Measurements from ENCODE around the gene NDUFAF8. TPM values are rescaled to one million over a fixed set of nuclear protein-coding genes. Genes with fewer than 3 reads are reported as not detected.

Gene NDUFAF8
- total RNA-seq, 1 experiment from 2014 or later, result 65.0 TPM

DNA sequence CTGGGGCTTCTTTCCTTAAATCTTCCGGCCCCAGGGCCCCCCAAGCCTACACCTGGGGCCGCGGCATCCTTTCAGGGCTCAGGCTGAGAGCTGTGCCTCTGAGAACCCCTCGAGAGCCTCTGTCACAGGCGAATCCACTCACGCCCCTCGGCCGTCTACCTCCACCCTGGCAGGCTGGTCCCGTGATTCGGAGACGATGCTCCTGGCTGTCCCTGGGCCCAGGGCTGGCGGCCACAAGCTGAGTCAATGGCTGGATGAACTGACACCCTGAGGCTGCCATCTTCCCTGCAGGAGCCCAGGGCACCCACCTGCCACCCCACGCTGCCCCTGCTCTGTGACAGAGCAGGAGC lies 4.6 kb upstream of the NDUFAF8 start:
- H3K9me3 ChIP-seq, result no peaks in the 10 kb centered on the region
- BruUV-seq (replicated peaks), result no TSS peak
- intact Hi-C loops (cut with micrococcal nuclease; ENCODE audit: unreplicated experiment), result no loop called here
- H3K27me3 Mint-ChIP-seq (ENCODE audit: insufficient read depth, unreplicated experiment), result no peaks in the 10 kb centered on the region
- peak overlapping the region; percentile 5 for H3K27ac Mint-ChIP-seq (ENCODE audit: unreplicated experiment)
- H3K4me1 ChIP-seq, result peaks cover 31% of the 10 kb centered on the region
- TF ChIP-seq, protein P1, sequence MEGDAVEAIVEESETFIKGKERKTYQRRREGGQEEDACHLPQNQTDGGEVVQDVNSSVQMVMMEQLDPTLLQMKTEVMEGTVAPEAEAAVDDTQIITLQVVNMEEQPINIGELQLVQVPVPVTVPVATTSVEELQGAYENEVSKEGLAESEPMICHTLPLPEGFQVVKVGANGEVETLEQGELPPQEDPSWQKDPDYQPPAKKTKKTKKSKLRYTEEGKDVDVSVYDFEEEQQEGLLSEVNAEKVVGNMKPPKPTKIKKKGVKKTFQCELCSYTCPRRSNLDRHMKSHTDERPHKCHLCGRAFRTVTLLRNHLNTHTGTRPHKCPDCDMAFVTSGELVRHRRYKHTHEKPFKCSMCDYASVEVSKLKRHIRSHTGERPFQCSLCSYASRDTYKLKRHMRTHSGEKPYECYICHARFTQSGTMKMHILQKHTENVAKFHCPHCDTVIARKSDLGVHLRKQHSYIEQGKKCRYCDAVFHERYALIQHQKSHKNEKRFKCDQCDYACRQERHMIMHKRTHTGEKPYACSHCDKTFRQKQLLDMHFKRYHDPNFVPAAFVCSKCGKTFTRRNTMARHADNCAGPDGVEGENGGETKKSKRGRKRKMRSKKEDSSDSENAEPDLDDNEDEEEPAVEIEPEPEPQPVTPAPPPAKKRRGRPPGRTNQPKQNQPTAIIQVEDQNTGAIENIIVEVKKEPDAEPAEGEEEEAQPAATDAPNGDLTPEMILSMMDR (IDR thresholded peaks at IDR 0.05; ENCODE audit: insufficient read depth in 1 of 2, low read depth in 1 of 2, low read length in 1 of 2, severe bottlenecking in 1 of 2, unreplicated experiment in 1 of 2), result no peak
- H3K4me1 Mint-ChIP-seq (ENCODE audit: low read depth, unreplicated experiment), result peaks cover 13% of the 10 kb centered on the region
- DNase-seq, result no peak
- peaks cover 5% of the 10 kb centered on the region for H3K36me3 ChIP-seq (ENCODE audit: control insufficient read depth, insufficient read depth, low read length)
- H3K36me3 Mint-ChIP-seq (ENCODE audit: insufficient read depth, unreplicated experiment), result peaks cover 36% of the 10 kb centered on the region
- no peaks in the 10 kb centered on the region for H3K9me3 Mint-ChIP-seq (ENCODE audit: unreplicated experiment)
- H3K4me3 Mint-ChIP-seq (ENCODE audit: unreplicated experiment), result peak overlapping the region; percentile 17
- POLR2A ChIA-PET, result interaction anchor here (0.6 to 1.3 kb wide), 3 partner anchors 8 to 398 kb away, joined by 3 to 8 read pairs (median 5); partner anchors contain the start of gene CEP131
- H3K4me3 ChIP-seq (ENCODE audit: low read depth, low read length), result no peak overlapping the region
- CTCF ChIA-PET, result interaction anchor here (0.7 to 1.2 kb wide), 2 partner anchors 12 to 92 kb away, joined by 3 to 4 read pairs; partner anchors contain the start of gene CEP131
- H3K27me3 ChIP-seq (replicated peaks; ENCODE audit: control insufficient read depth, insufficient read depth, low read length), result no peaks in the 10 kb centered on the region

DNA sequence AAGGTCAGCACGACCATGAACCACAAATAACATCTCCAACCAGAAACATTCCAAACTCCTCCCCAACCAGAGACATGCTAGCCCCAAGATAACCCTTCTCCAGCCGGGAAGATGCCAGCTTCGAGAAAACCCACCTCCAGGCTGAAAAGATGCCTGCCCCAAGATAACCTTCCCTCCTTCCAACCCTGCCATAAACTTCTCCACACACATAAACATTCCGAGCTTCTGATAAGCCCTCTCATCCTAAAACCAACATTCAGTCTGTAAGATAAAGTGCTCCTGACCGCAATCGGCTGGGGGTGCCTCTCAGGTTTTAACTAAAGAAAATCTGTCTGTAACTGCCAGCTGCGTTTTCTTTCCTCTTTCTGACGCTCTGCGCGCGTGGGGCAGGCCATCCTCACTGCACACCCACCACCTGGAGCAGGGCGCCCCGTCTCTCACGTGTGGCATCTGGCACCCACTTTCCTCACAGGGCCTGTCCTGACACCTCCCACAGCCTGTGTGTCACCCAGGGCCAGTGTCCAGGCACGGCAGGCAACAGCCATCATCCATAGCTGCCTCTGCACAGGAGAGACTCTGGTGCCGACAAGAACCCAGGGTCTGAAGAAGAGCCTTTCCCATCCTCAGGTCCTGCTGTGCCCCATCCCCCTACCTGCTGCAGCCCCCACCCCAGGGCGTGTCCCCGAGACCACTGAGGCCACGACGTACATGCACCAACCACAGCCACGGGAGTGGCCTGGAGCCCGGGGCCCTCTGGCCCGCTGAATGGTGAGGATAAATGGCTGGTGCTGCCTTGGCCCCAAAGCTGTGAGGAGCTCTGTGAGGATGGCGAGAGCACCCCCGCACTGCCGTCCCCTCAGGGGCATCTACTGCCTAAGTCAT lies 3.9 kb upstream of the NDUFAF8 start:
- no peaks in the 10 kb centered on the region for H3K9me3 ChIP-seq
- Mint-ChIP-seq H3K4me3 (ENCODE audit: unreplicated experiment) (peak overlapping the region; percentile 17), H3K9me3 (ENCODE audit: unreplicated experiment) (no peaks in the 10 kb centered on the region), H3K36me3 (ENCODE audit: insufficient read depth, unreplicated experiment) (peaks cover 32% of the 10 kb centered on the region), H3K27me3 (ENCODE audit: insufficient read depth, unreplicated experiment) (no peaks in the 10 kb centered on the region), H3K4me1 (ENCODE audit: low read depth, unreplicated experiment) (peaks cover 13% of the 10 kb centered on the region), H3K27ac (ENCODE audit: unreplicated experiment) (peak overlapping the region; percentile 5)
- peaks cover 31% of the 10 kb centered on the region for H3K4me1 ChIP-seq
- peak overlapping the region; percentile 7; the same call in 1 of the 2 replicates for H3K4me3 ChIP-seq (ENCODE audit: low read depth, low read length)
- TF ChIP-seq, protein P1 (IDR thresholded peaks at IDR 0.05; ENCODE audit: insufficient read depth in 1 of 2, low read depth in 1 of 2, low read length in 1 of 2, severe bottlenecking in 1 of 2, unreplicated experiment in 1 of 2), result no peak
- ChIA-PET CTCF (interaction anchor here (0.5 to 1.2 kb wide), 3 partner anchors 12 to 92 kb away, joined by 3 to 4 read pairs (median 3); partner anchors contain the start of gene CEP131), POLR2A (interaction anchor here (0.6 to 1.3 kb wide), 3 partner anchors 9 to 397 kb away, joined by 3 to 8 read pairs (median 5); partner anchors contain the start of gene CEP131)
- H3K27me3 ChIP-seq (replicated peaks; ENCODE audit: control insufficient read depth, insufficient read depth, low read length), result no peaks in the 10 kb centered on the region
- peaks cover 5% of the 10 kb centered on the region for H3K36me3 ChIP-seq (ENCODE audit: control insufficient read depth, insufficient read depth, low read length)
- intact Hi-C loops (cut with micrococcal nuclease; ENCODE audit: unreplicated experiment), result no loop called here
- DNase-seq, result peak; percentile 75 to 87
- BruUV-seq (replicated peaks), result no TSS peak

DNA sequence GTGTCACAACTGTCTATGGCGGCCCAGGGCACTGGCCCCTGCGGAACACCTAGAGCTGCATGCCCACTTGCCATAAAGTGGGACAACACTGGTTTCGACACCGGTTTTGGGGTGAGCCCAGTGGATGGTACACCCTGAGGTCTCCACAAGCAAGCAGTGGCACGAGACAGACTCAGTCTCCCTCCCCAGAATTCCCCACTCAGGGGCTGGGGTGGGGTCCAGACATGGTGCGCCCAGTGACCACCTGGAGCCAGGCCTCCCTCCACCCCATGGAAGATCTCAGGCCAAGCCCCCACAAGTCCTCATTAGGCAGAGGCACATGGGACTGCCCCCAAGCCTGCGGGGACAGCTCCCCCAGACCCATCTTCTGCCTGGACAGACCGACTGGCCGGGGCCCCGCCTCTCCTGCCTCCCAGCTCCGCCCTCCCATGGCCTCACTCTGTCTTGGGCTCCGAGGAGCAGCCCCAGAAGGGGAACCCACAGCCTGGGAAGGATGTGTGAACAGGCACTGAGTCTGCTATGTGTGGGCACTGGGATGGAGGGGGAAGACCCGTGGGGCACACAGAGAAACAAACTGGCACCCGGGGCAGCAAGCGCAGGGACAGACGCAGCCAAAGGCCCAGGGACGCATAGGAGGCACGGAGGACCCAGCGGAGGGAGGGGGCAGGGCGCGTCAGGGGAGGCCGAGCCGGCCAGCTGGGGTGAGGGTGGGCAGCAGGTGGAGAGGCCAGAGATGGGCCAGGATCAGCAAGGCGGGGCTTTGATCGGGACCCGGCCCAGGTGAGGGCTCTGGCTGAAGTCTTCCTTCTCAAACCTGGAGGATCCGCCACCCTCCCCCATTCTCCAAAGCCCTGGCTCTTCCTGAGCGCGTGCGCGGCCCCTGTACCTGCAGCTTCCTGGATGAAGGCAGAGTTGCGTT lies 3.0 kb upstream of the NDUFAF8 start:
- intact Hi-C loops (cut with micrococcal nuclease; ENCODE audit: unreplicated experiment), result no loop called here
- ChIA-PET POLR2A (interaction anchor here (1.3 kb wide), 1 partner anchor 13 kb away, joined by 8 read pairs; the partner anchor contains the start of gene CEP131), CTCF (interaction anchor here (0.5 to 0.6 kb wide), 2 partner anchors 56 to 120 kb away, joined by 3 read pairs; no protein-coding TSS in a partner anchor)
- H3K4me1 Mint-ChIP-seq (ENCODE audit: low read depth, unreplicated experiment), result peaks cover 13% of the 10 kb centered on the region
- DNase-seq, result no peak
- H3K9me3 Mint-ChIP-seq (ENCODE audit: unreplicated experiment), result no peaks in the 10 kb centered on the region
- peaks cover 31% of the 10 kb centered on the region for H3K36me3 Mint-ChIP-seq (ENCODE audit: insufficient read depth, unreplicated experiment)
- no peaks in the 10 kb centered on the region for H3K27me3 ChIP-seq (replicated peaks; ENCODE audit: control insufficient read depth, insufficient read depth, low read length)
- no peak overlapping the region for H3K4me3 Mint-ChIP-seq (ENCODE audit: unreplicated experiment)
- H3K36me3 ChIP-seq (ENCODE audit: control insufficient read depth, insufficient read depth, low read length), result peaks cover 3% of the 10 kb centered on the region
- no peaks in the 10 kb centered on the region for H3K27me3 Mint-ChIP-seq (ENCODE audit: insufficient read depth, unreplicated experiment)
- BruUV-seq (replicated peaks), result no TSS peak
- no peak overlapping the region for H3K27ac Mint-ChIP-seq (ENCODE audit: unreplicated experiment)
- H3K4me3 ChIP-seq (ENCODE audit: low read depth, low read length), result no peak overlapping the region
- H3K9me3 ChIP-seq, result no peaks in the 10 kb centered on the region
- peaks cover 31% of the 10 kb centered on the region for H3K4me1 ChIP-seq
- TF ChIP-seq, protein P1 (IDR thresholded peaks at IDR 0.05; ENCODE audit: insufficient read depth in 1 of 2, low read depth in 1 of 2, low read length in 1 of 2, severe bottlenecking in 1 of 2, unreplicated experiment in 1 of 2), result no peak
